CD4-positive, alpha-beta T cell (primary cell): ENCODE results near the gene TMEM52. TPM values are rescaled to one million over a fixed set of nuclear protein-coding genes. Genes with fewer than 3 reads are reported as not detected.

Experiments used
- ATAC-seq: fragments of 200-7000 bp; cut with Tn5 transposase; one replicate; pipeline ENCODE4 v1.10.0; 2022; ENCODE audit warnings: mild to moderate bottlenecking; ENCODE audit not compliant: poor library complexity
- CTCF ChIA-PET: fragments of 350-600 bp; sonication (Branson Sonifier 250); formaldehyde crosslinking; loops from one replicate; lab custom pipeline; 2021; ENCODE audit warnings: antibody characterized with exemption, inconsistent platforms; lab: Charles Lee
- POLR2A ChIA-PET: fragments of 350-600 bp; sonication (Branson Sonifier 250); formaldehyde crosslinking; loops from one replicate; lab custom pipeline; 2021; ENCODE audit warnings: antibody characterized with exemption, inconsistent platforms; lab: Charles Lee
- DNase-seq, 14 experiments: peaks; one replicate each; pipeline ENCODE4 v3.0.0-alpha.2; 2013 to 2020; ENCODE audit warnings: mixed read lengths in 2 of 14
- H3K27ac ChIP-seq, 2 donors: one replicate each; pipeline versions ENCODE4 v1.5.1 to v1.7.0; 2013; ENCODE audit warnings: low read length in 2 of 2, low read depth in 1 of 2, mild to moderate bottlenecking in 1 of 2
- H3K27me3 ChIP-seq, 2 experiments: 1 replicate in 1 of 2; 2 replicates in 1 of 2; pipeline versions ENCODE4 v1.6.1 to v1.7.0; 2013; ENCODE audit warnings: low read length in 2 of 2, control low read depth in 1 of 2, mild to moderate bottlenecking in 1 of 2, moderate library complexity in 1 of 2; ENCODE audit not compliant: insufficient read depth in 2 of 2, control insufficient read depth in 1 of 2
- H3K36me3 ChIP-seq: one replicate; pipeline ENCODE4 v1.6.1; 2013; ENCODE audit warnings: low read length, control low read depth; ENCODE audit not compliant: insufficient read depth
- H3K4me1 ChIP-seq: one replicate; pipeline ENCODE4 v1.6.1; 2013; ENCODE audit warnings: low read length, control low read depth; ENCODE audit not compliant: insufficient read depth
- H3K4me3 ChIP-seq: one replicate; pipeline ENCODE4 v1.5.1; 2013; ENCODE audit warnings: mild to moderate bottlenecking, low read length, moderate library complexity
- H3K9me3 ChIP-seq, 2 experiments: 1 replicate in 1 of 2; 2 replicates in 1 of 2; pipeline versions ENCODE4 v1.6.1 to v1.7.0; 2013; ENCODE audit warnings: low read length in 2 of 2, mild to moderate bottlenecking in 2 of 2, control low read depth in 1 of 2, moderate library complexity in 1 of 2; ENCODE audit not compliant: control insufficient read depth in 1 of 2, insufficient read depth in 1 of 2
- H3K27ac Mint-ChIP-seq: one replicate; pipeline ENCODE4 v1.8.0; 2020; ENCODE audit warnings: mixed read lengths
- H3K27me3 Mint-ChIP-seq: one replicate; pipeline ENCODE4 v1.8.0; 2021; ENCODE audit warnings: mixed read lengths
- H3K36me3 Mint-ChIP-seq: one replicate; pipeline ENCODE4 v1.8.0; 2021; ENCODE audit warnings: low read depth, mixed read lengths
- H3K4me1 Mint-ChIP-seq: one replicate; pipeline ENCODE4 v1.8.0; 2021; ENCODE audit warnings: low read depth, mixed read lengths
- H3K4me3 Mint-ChIP-seq: one replicate; pipeline ENCODE4 v1.8.0; 2020; ENCODE audit warnings: mild to moderate bottlenecking, mixed read lengths
- H3K9me3 Mint-ChIP-seq: one replicate; pipeline ENCODE4 v1.8.0; 2020; ENCODE audit warnings: mixed read lengths
- intact Hi-C, 2 experiments: fragments of 100-400 bp; cut with DNase I in 1 of 2; cut with micrococcal nuclease in 1 of 2; formaldehyde crosslinking; loops; one replicate each; pipeline versions ENCODE4 v1.15.1 to v1.9.0; 2023 to 2025; cut with DNase I, micrococcal nuclease
- total RNA-seq, 174 experiments: library from RNA in 2 of 174; stranded (reverse) in 2 of 174; gene quantifications; one replicate each; pipeline ENCODE4 v1.2.3 and lab custom pipeline; 2021 to 2026
- TF ChIP-seq, protein P1 (sequence below): fragments of 200-600 bp; IDR thresholded peaks from one replicate; pipeline ENCODE4 v1.8.0; 2022; ENCODE audit warnings: antibody characterized with exemption, mild to moderate bottlenecking

The TMEM52 gene
- total RNA-seq, 2 experiments from 2014 or later: 0.49 to 1.9 TPM

DNA sequence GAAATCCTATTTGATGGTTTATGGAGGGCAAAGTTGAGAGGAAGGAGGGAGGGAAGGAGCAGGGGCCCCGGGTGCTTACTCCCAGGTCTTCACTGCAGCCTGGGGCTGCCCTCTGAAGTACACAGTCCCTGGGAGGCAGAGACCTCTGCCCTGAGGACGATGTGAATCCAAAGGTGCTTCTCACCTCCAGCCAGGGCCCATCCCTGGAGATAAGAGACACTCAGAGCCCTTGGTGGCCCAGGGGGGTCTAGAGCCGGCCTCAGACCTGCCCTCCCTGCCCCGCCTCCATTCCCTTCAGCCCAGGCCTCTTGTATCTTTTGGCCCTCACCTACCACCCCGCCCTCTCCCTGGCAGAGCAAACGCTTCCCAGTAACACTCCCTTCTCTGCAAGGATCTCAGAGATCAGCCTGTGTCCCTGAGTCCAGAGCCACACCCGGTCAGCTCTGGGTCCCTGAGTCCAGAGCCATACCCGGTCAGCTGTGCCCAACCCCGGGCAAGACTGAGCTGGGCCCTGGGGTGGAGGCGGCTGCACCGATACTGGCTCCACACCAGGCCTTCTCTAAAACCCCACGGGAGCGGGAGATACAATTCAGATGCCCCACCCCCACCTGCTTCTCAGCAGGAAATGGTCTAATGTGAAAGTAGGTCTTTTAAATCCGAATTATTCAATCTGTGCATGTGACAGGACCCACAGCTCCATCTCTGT is 24.6 kb downstream of the TMEM52 start:
- Histone ChIP-seq H3K4me3 (peak overlapping the region; percentile 9), H3K9me3 (no peaks in the 10 kb centered on the region), H3K27me3 (no peaks in the 10 kb centered on the region), H3K4me1 (peaks cover 59% of the 10 kb centered on the region), H3K27ac (peak overlapping the region in 1 of 2 donors; percentile 13), H3K36me3 (no peaks in the 10 kb centered on the region)
- TF ChIP-seq, protein P1, sequence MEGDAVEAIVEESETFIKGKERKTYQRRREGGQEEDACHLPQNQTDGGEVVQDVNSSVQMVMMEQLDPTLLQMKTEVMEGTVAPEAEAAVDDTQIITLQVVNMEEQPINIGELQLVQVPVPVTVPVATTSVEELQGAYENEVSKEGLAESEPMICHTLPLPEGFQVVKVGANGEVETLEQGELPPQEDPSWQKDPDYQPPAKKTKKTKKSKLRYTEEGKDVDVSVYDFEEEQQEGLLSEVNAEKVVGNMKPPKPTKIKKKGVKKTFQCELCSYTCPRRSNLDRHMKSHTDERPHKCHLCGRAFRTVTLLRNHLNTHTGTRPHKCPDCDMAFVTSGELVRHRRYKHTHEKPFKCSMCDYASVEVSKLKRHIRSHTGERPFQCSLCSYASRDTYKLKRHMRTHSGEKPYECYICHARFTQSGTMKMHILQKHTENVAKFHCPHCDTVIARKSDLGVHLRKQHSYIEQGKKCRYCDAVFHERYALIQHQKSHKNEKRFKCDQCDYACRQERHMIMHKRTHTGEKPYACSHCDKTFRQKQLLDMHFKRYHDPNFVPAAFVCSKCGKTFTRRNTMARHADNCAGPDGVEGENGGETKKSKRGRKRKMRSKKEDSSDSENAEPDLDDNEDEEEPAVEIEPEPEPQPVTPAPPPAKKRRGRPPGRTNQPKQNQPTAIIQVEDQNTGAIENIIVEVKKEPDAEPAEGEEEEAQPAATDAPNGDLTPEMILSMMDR: no peak
- intact Hi-C loops: no loop called here
- ChIA-PET CTCF (interaction anchor here (0.8 to 1.2 kb wide), 2 partner anchors 11 to 14 kb away, joined by 3 read pairs; no protein-coding TSS in a partner anchor), POLR2A (interaction anchor here (0.9 kb wide), 1 partner anchor 14 kb away, joined by 5 read pairs; no protein-coding TSS in a partner anchor)
- Mint-ChIP-seq H3K9me3 (no peaks in the 10 kb centered on the region), H3K4me3 (peak overlapping the region; percentile 79), H3K27me3 (peaks cover 3% of the 10 kb centered on the region), H3K36me3 (peaks cover 7% of the 10 kb centered on the region), H3K27ac (peak overlapping the region; percentile 81), H3K4me1 (peaks cover 34% of the 10 kb centered on the region)
- DNase-seq: peak in 2 of 14 experiments; percentile 32 to 39
- no peak for ATAC-seq

DNA sequence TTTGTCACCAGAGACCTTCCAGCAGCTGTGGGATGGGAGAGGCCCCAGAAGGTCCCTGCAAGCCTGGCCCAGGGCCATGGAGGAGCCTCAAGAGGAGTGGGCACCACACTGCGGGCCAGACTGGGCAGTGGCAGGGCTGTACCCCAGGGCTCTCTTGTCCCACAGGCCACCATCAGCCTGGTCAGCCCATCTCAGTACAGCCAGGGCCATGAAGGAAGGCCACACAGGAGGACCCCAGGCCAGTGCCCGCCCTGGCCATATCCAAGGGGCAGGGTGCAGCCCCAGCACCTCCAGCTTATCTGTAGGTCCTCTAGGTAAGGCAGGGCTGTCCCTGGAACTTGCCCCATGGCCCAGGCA is 25.1 kb downstream of the TMEM52 start:
- DNase-seq: no peak
- Histone ChIP-seq H3K4me1 (peaks cover 58% of the 10 kb centered on the region), H3K4me3 (no peak overlapping the region), H3K9me3 (no peaks in the 10 kb centered on the region), H3K27ac (peak overlapping the region in 1 of 2 donors; percentile 13), H3K27me3 (no peaks in the 10 kb centered on the region), H3K36me3 (no peaks in the 10 kb centered on the region)
- CTCF ChIA-PET: interaction anchor here (0.8 to 1.2 kb wide), 2 partner anchors 12 to 15 kb away, joined by 3 read pairs; no protein-coding TSS in a partner anchor
- POLR2A ChIA-PET: no interaction called here
- Mint-ChIP-seq H3K36me3 (peaks cover 13% of the 10 kb centered on the region), H3K4me1 (peaks cover 36% of the 10 kb centered on the region), H3K4me3 (peak overlapping the region; percentile 51), H3K27ac (peak overlapping the region; percentile 98), H3K27me3 (peaks cover 3% of the 10 kb centered on the region), H3K9me3 (no peaks in the 10 kb centered on the region)
- intact Hi-C loops: no loop called here
- TF ChIP-seq, protein P1: no peak
- no peak for ATAC-seq

GRCh38 chr1:1893291-1893985 is 25.6 kb downstream of the TMEM52 start:
- ChIA-PET POLR2A (no interaction called here), CTCF (no interaction called here)
- ATAC-seq (no peak), DNase-seq (no peak)
- TF ChIP-seq, protein P1: no peak
- Mint-ChIP-seq H3K27me3 (peaks cover 3% of the 10 kb centered on the region), H3K4me3 (peak overlapping the region; percentile 80), H3K36me3 (peaks cover 17% of the 10 kb centered on the region), H3K4me1 (peaks cover 40% of the 10 kb centered on the region), H3K27ac (peak overlapping the region; percentile 98), H3K9me3 (no peaks in the 10 kb centered on the region)
- Histone ChIP-seq H3K4me1 (peaks cover 63% of the 10 kb centered on the region), H3K27me3 (no peaks in the 10 kb centered on the region), H3K36me3 (no peaks in the 10 kb centered on the region), H3K4me3 (no peak overlapping the region), H3K9me3 (no peaks in the 10 kb centered on the region), H3K27ac (peak overlapping the region in 1 of 2 donors; percentile 13)
- intact Hi-C loops: no loop called here
